RWPE1 (cell line): ENCODE measurements around the gene TSPOAP1.

Experiments
- CTCF ChIA-PET: fragments of 350-600 bp; sonication (Branson Sonifier 250); formaldehyde crosslinking; extraction: SDS; loops from one replicate; lab custom pipeline; 2021; lab: Yijun Ruan, JAX
- POLR2A ChIA-PET: fragments of 400-600 bp; formaldehyde crosslinking; extraction: SDS; loops from one replicate; lab custom pipeline; 2020; ENCODE audit warnings: antibody characterized with exemption; ENCODE audit not compliant: low non-redundant PET; lab: Yijun Ruan, JAX
- DNase-seq: peaks from one replicate; pipeline ENCODE4 v3.0.0; 2012; ENCODE audit warnings: low spot score
- H3K27ac ChIP-seq: fragments of 450-650 bp; 2 replicates; pipeline ENCODE4 v1.5.1; 2017
- CTCF ChIP-seq: fragments of 450-650 bp; conservative IDR thresholded peaks from 2 replicates; pipeline ENCODE4 v1.5.1; 2017; ENCODE audit warnings: low read depth, mild to moderate bottlenecking

The TSPOAP1 gene

GRCh38 chr17:58338454-58338840 is 9.9 kb upstream of the TSPOAP1 start:
- TF ChIP-seq CTCF: no peak

GRCh38 chr17:58337600-58338453 is 9.2 kb upstream of the TSPOAP1 start:
- H3K27ac ChIP-seq: no peak overlapping the region
- POLR2A ChIA-PET: no interaction called here
- no peak for TF ChIP-seq CTCF
- CTCF ChIA-PET: interaction anchor here (0.6 to 1.2 kb wide), 2 partner anchors 20 to 21 kb away, joined by 3 read pairs; no protein-coding TSS in a partner anchor
- DNase-seq: no peak

More at GRCh38 chr17:58338454-58338840, 9.9 kb upstream of the TSPOAP1 start:
- DNase-seq: no peak
- ChIA-PET POLR2A (no interaction called here), CTCF (no interaction called here)
- no peak overlapping the region for H3K27ac ChIP-seq

- ChIA-PET CTCF (interaction anchor here (0.6 to 1.2 kb wide), 3 partner anchors 14 to 20 kb away, joined by 3 to 4 read pairs (median 3); partner anchors contain the start of gene SUPT4H1), POLR2A (no interaction called here)
- no peak for DNase-seq
- TF ChIP-seq CTCF: no peak
- H3K27ac ChIP-seq: no peak overlapping the region
Measured at GRCh38 chr17:58337210-58337599, 8.6 kb upstream of the TSPOAP1 start.

- DNase-seq: no peak
- POLR2A ChIA-PET: no interaction called here
- CTCF ChIA-PET: interaction anchor here (0.6 to 1.2 kb wide), 4 partner anchors 11 to 90 kb away, joined by 3 to 5 read pairs (median 4); partner anchors contain the start of gene SUPT4H1
- H3K27ac ChIP-seq: no peak overlapping the region
- no peak for TF ChIP-seq CTCF
Measured at GRCh38 chr17:58336456-58337209, 8.0 kb upstream of the TSPOAP1 start.

GRCh38 chr17:58335779-58336455 is 7.3 kb upstream of the TSPOAP1 start:
- CTCF ChIA-PET: interaction anchor here (0.6 to 1.2 kb wide), 3 partner anchors 10 to 22 kb away, joined by 3 to 4 read pairs (median 3); partner anchors contain the start of gene SUPT4H1
- TF ChIP-seq CTCF: no peak
- no peak for DNase-seq
- POLR2A ChIA-PET: no interaction called here
- H3K27ac ChIP-seq: no peak overlapping the region
